Thoracic aorta (tissue), 2 donors: ENCODE measurements around the gene CLEC4A. TPM values are rescaled to one million over a fixed set of nuclear protein-coding genes. Genes with fewer than 3 reads are reported as not detected.
"Not testable (repeated sequence)": the region's sequence is repeated elsewhere in the genome, so short reads cannot be mapped to it uniquely, and the experiment has no call there.

Experiments used
- ATAC-seq: fragments of 150-250 bp; one replicate; pipeline ENCODE4 v1.8.0; 2017; ENCODE audit warnings: low read depth; ENCODE audit not compliant: insufficient number of reproducible peaks, low FRiP score
- DNase-seq: peaks from one replicate; pipeline ENCODE4 v3.0.0-alpha.2; 2020; ENCODE audit warnings: low spot score
- H3K27ac ChIP-seq, 2 donors: fragments of 200-600 bp; sonication (generic); 1 replicate in 1 of 2; 2 replicates in 1 of 2; pipeline ENCODE4 v1.5.1; 2016; ENCODE audit warnings: mild to moderate bottlenecking in 2 of 2, moderate library complexity in 2 of 2
- H3K27me3 ChIP-seq: fragments of 200-600 bp; sonication (generic); replicated peaks from 2 replicates; pipeline ENCODE4 v1.6.0; 2016; ENCODE audit warnings: mild to moderate bottlenecking; ENCODE audit not compliant: insufficient read depth
- H3K36me3 ChIP-seq: fragments of 200-600 bp; sonication (generic); one replicate; pipeline ENCODE4 v1.5.1; 2016
- H3K4me1 ChIP-seq, 2 donors: fragments of 200-600 bp; sonication (generic); 1 replicate in 1 of 2; 2 replicates in 1 of 2; pipeline versions ENCODE4 v1.5.1 to v1.6.0; 2016; ENCODE audit warnings: low read depth in 2 of 2, mild to moderate bottlenecking in 1 of 2; ENCODE audit not compliant: control insufficient read depth in 1 of 2
- H3K4me3 ChIP-seq: fragments of 200-600 bp; sonication (generic); 2 replicates; pipeline ENCODE4 v1.5.1; 2016; ENCODE audit warnings: mild to moderate bottlenecking
- H3K9me3 ChIP-seq: fragments of 200-600 bp; sonication (generic); 2 replicates; pipeline ENCODE4 v1.5.1; 2016
- CTCF ChIP-seq: fragments of 200-600 bp; sonication (generic); IDR thresholded peaks from one replicate; pipeline ENCODE4 v1.5.1; 2019; ENCODE audit warnings: antibody characterized with exemption
- total RNA-seq, 2 donors: library from RNA; depleted of rRNA; stranded (reverse); fragments of >200 nt; gene quantifications; one replicate each; pipeline versions ENCODE4 v1.1.0 to v1.2.3, GENCODE V29; 2016

The CLEC4A gene
- total RNA-seq, 2 donors from 2014 or later, result 4.2 to 5.1 TPM

- DNase-seq (no peak), ATAC-seq (no peak)
- peaks cover 6 to 9% of the 10 kb centered on the region in 2 donors for H3K4me1 ChIP-seq
- no peaks in the 10 kb centered on the region for H3K27me3 ChIP-seq
- peaks cover 39% of the 10 kb centered on the region for H3K36me3 ChIP-seq
- no peaks in the 10 kb centered on the region for H3K9me3 ChIP-seq
- H3K27ac ChIP-seq, result no peak overlapping the region
- no peak overlapping the region for H3K4me3 ChIP-seq
- no peak for TF ChIP-seq CTCF
These were observed 34.8 kb upstream of the CLEC4A start for GRCh38 chr12:8088574-8088973.

GRCh38 chr12:8089277-8089676, 34.1 kb upstream of the CLEC4A start:
- H3K27ac ChIP-seq, DNase-seq, H3K27me3 ChIP-seq, H3K4me1 ChIP-seq, ATAC-seq, H3K9me3 ChIP-seq, H3K4me3 ChIP-seq: not testable (repeated sequence)
- H3K36me3 ChIP-seq, result peaks cover 41% of the 10 kb centered on the region

GRCh38 chr12:8089716-8090115, 33.7 kb upstream of the CLEC4A start:
- peaks cover 45% of the 10 kb centered on the region for H3K36me3 ChIP-seq
- TF ChIP-seq CTCF, result no peak
- ATAC-seq, result no peak

GRCh38 chr12:8093291-8093690, 30.1 kb upstream of the CLEC4A start:
- no peaks in the 10 kb centered on the region for H3K27me3 ChIP-seq

More at GRCh38 chr12:8089716-8090115, 33.7 kb upstream of the CLEC4A start:
- Histone ChIP-seq H3K27ac (no peak overlapping the region), H3K9me3 (no peaks in the 10 kb centered on the region), H3K4me3 (no peak overlapping the region), H3K4me1 (peaks cover 0 to 6% of the 10 kb centered on the region in 2 donors), H3K27me3 (no peaks in the 10 kb centered on the region)
- DNase-seq, result no peak

GRCh38 chr12:8096281-8096915, 27.0 kb upstream of the CLEC4A start:
- no peak overlapping the region for H3K27ac ChIP-seq
- no peaks in the 10 kb centered on the region for H3K9me3 ChIP-seq
- ATAC-seq (no peak), DNase-seq (no peak)
- H3K4me3 ChIP-seq, result no peak overlapping the region
- H3K4me1 ChIP-seq, result no peaks in the 10 kb centered on the region
- H3K36me3 ChIP-seq, result peaks cover 49% of the 10 kb centered on the region
- no peaks in the 10 kb centered on the region for H3K27me3 ChIP-seq
- TF ChIP-seq CTCF, result no peak

More at GRCh38 chr12:8093291-8093690, 30.1 kb upstream of the CLEC4A start:
- ATAC-seq, result no peak
- TF ChIP-seq CTCF, result no peak
- Histone ChIP-seq H3K4me1 (no peaks in the 10 kb centered on the region), H3K36me3 (peaks cover 68% of the 10 kb centered on the region), H3K9me3 (no peaks in the 10 kb centered on the region), H3K4me3 (no peak overlapping the region), H3K27ac (no peak overlapping the region)
- no peak for DNase-seq

GRCh38 chr12:8099235-8099634, 24.2 kb upstream of the CLEC4A start:
- no peak for TF ChIP-seq CTCF
- Histone ChIP-seq H3K9me3 (no peaks in the 10 kb centered on the region), H3K4me3 (no peak overlapping the region), H3K27ac (no peak overlapping the region), H3K27me3 (no peaks in the 10 kb centered on the region), H3K36me3 (peaks cover 28% of the 10 kb centered on the region), H3K4me1 (no peaks in the 10 kb centered on the region)
- ATAC-seq (no peak), DNase-seq (no peak)
